HG03025 (cell line): Measurements from ENCODE around the gene NT5C.
"Not testable (repeated sequence)": the region's sequence is repeated elsewhere in the genome, so short reads cannot be mapped to it uniquely, and the experiment has no call there.

Experiments used
- ATAC-seq: cut with Tn5 transposase; IDR thresholded peaks from one replicate; pipeline ENCODE4 v1.9.1; 2021; ENCODE audit warnings: mild to moderate bottlenecking, moderate library complexity; ENCODE audit not compliant: unreplicated experiment, low FRiP score

The NT5C gene

GRCh38 chr17:75146592-75146991 is 15.1 kb upstream of the NT5C start:
- no peak for ATAC-seq

GRCh38 chr17:75144816-75145512 is 13.4 kb upstream of the NT5C start:
- no peak for ATAC-seq

GRCh38 chr17:75142236-75142971 is 10.9 kb upstream of the NT5C start:
- no peak for ATAC-seq

- no peak for ATAC-seq
Measured at GRCh38 chr17:75138519-75138918, 7.0 kb upstream of the NT5C start.

GRCh38 chr17:75137762-75138161 is 6.2 kb upstream of the NT5C start:
- not testable (repeated sequence) for ATAC-seq

GRCh38 chr17:75135946-75136345 is 4.4 kb upstream of the NT5C start:
- ATAC-seq, result no peak

- no peak for ATAC-seq
Measured at GRCh38 chr17:75135452-75135851, 3.9 kb upstream of the NT5C start.

GRCh38 chr17:75133607-75134347 is 2.2 kb upstream of the NT5C start:
- ATAC-seq, result not testable (repeated sequence)

GRCh38 chr17:75133001-75133400 is 1.5 kb upstream of the NT5C start:
- ATAC-seq, result no peak

- ATAC-seq, result not testable (repeated sequence)
Measured at GRCh38 chr17:75132018-75133000, 767 bp upstream of the NT5C start.

GRCh38 chr17:75130632-75131277 is 787 bp downstream of the NT5C start:
- peak; percentile 11 for ATAC-seq

- no peak for ATAC-seq
Measured at GRCh38 chr17:75130059-75130631, 1.4 kb downstream of the NT5C start.

- no peak for ATAC-seq
Measured at GRCh38 chr17:75129576-75129975, 2.0 kb downstream of the NT5C start.

GRCh38 chr17:75128694-75129505 is 2.6 kb downstream of the NT5C start:
- no peak for ATAC-seq

GRCh38 chr17:75127936-75128335 is 3.6 kb downstream of the NT5C start:
- ATAC-seq, result not testable (repeated sequence)

GRCh38 chr17:75126954-75127353 is 4.6 kb downstream of the NT5C start:
- ATAC-seq, result no peak

- no peak for ATAC-seq
Measured at GRCh38 chr17:75125984-75126383, 5.6 kb downstream of the NT5C start.

- no peak for ATAC-seq
Measured at GRCh38 chr17:75124819-75125162, 6.8 kb downstream of the NT5C start.
